HEK293 (cell line): ENCODE results near the gene NTSR1.
A peak's percentile ranks its signal among the peaks of the same experiment; 100 is the strongest.

Experiments
- BCL11A ChIP-seq: fragments of 450-650 bp; formaldehyde crosslinking; IDR thresholded peaks from 2 replicates; pipeline ENCODE4 v1.5.1; 2016; ENCODE audit warnings: low read depth, missing biosample characterization, missing genetic modification characterization
- IKZF3 ChIP-seq: fragments of 450-650 bp; IDR thresholded peaks from 2 replicates; pipeline ENCODE4 v1.5.0; 2018; ENCODE audit warnings: missing biosample characterization, mild to moderate bottlenecking, missing genetic modification characterization, moderate library complexity
- KLF1 ChIP-seq: fragments of 450-650 bp; formaldehyde crosslinking; IDR thresholded peaks from 2 replicates; pipeline ENCODE4 v1.5.1; 2016; ENCODE audit warnings: missing biosample characterization, missing genetic modification characterization
- SP3 ChIP-seq: fragments of 450-650 bp; formaldehyde crosslinking; IDR thresholded peaks from 2 replicates; pipeline ENCODE4 v1.5.1; 2016; ENCODE audit warnings: missing biosample characterization, missing genetic modification characterization
- ZEB2 ChIP-seq: fragments of 450-650 bp; formaldehyde crosslinking; IDR thresholded peaks from 2 replicates; pipeline ENCODE4 v1.5.1; 2016; ENCODE audit warnings: missing biosample characterization, missing genetic modification characterization
- ZNF121 ChIP-seq: fragments of 450-650 bp; formaldehyde crosslinking; IDR thresholded peaks from 2 replicates; pipeline ENCODE4 v1.5.1; 2016; ENCODE audit warnings: missing biosample characterization, missing genetic modification characterization
- ZNF138 ChIP-seq: fragments of 450-650 bp; formaldehyde crosslinking; IDR thresholded peaks from 2 replicates; pipeline ENCODE4 v1.5.1; 2016; ENCODE audit warnings: missing biosample characterization, missing genetic modification characterization, borderline replicate concordance
- ZNF140 ChIP-seq: fragments of 450-650 bp; formaldehyde crosslinking; IDR thresholded peaks from 2 replicates; pipeline ENCODE4 v1.5.1; 2016; ENCODE audit warnings: missing biosample characterization, missing genetic modification characterization
- ZNF335 ChIP-seq: fragments of 450-650 bp; formaldehyde crosslinking; conservative IDR thresholded peaks from 2 replicates; pipeline ENCODE4 v1.5.1; 2016; ENCODE audit warnings: missing biosample characterization, missing genetic modification characterization
- ZNF341 ChIP-seq: fragments of 450-650 bp; formaldehyde crosslinking; IDR thresholded peaks from 2 replicates; pipeline ENCODE4; 2016; ENCODE audit warnings: low read depth, missing biosample characterization, missing genetic modification characterization
- ZNF48 ChIP-seq: fragments of 450-650 bp; formaldehyde crosslinking; IDR thresholded peaks from 2 replicates; pipeline ENCODE4 v1.5.1; 2016; ENCODE audit warnings: missing biosample characterization, missing genetic modification characterization
- ZNF621 ChIP-seq: fragments of 450-650 bp; formaldehyde crosslinking; IDR thresholded peaks from 2 replicates; pipeline ENCODE4 v1.5.1; 2017; ENCODE audit warnings: missing biosample characterization, missing genetic modification characterization
- ZNF658 ChIP-seq: fragments of 450-650 bp; formaldehyde crosslinking; IDR thresholded peaks from 2 replicates; pipeline ENCODE4; 2016; ENCODE audit warnings: missing biosample characterization, missing genetic modification characterization
- ZNF830 ChIP-seq: fragments of 450-650 bp; IDR thresholded peaks from 2 replicates; pipeline ENCODE4 v1.5.0; 2018; ENCODE audit warnings: missing biosample characterization, missing genetic modification characterization, low read depth, mild to moderate bottlenecking, moderate library complexity
- ZSCAN30 ChIP-seq: fragments of 450-650 bp; IDR thresholded peaks from 2 replicates; pipeline ENCODE4 v1.5.1; 2018; ENCODE audit warnings: missing biosample characterization, mild to moderate bottlenecking, missing genetic modification characterization, moderate library complexity
- TF ChIP-seq, protein P1 (sequence below): fragments of 450-650 bp; formaldehyde crosslinking; IDR thresholded peaks from 2 replicates; pipeline ENCODE4 v1.5.1; 2017; ENCODE audit warnings: missing biosample characterization, missing genetic modification characterization
- TF ChIP-seq, protein P2 (sequence below): fragments of 450-650 bp; formaldehyde crosslinking; IDR thresholded peaks from 2 replicates; pipeline ENCODE4 v1.5.1; 2016; ENCODE audit warnings: missing biosample characterization, missing genetic modification characterization
- TF ChIP-seq, protein P3 (sequence below): fragments of 450-650 bp; formaldehyde crosslinking; IDR thresholded peaks from 2 replicates; pipeline ENCODE4 v1.5.1; 2016; ENCODE audit warnings: missing biosample characterization, missing genetic modification characterization
- TF ChIP-seq, protein P4 (sequence below): fragments of 450-650 bp; formaldehyde crosslinking; IDR thresholded peaks from 2 replicates; pipeline ENCODE4 v1.5.1; 2016; ENCODE audit warnings: missing biosample characterization, missing genetic modification characterization
- TF ChIP-seq, protein P5 (sequence below): fragments of 450-650 bp; formaldehyde crosslinking; IDR thresholded peaks from 2 replicates; pipeline ENCODE4 v1.5.1; 2016; ENCODE audit warnings: missing biosample characterization, missing genetic modification characterization
- TF ChIP-seq, protein P6 (sequence below): fragments of 450-650 bp; formaldehyde crosslinking; IDR thresholded peaks from 2 replicates; pipeline ENCODE4 v1.5.1; 2016; ENCODE audit warnings: missing biosample characterization, missing genetic modification characterization, borderline replicate concordance
- TF ChIP-seq, protein P7 (sequence below): fragments of 450-650 bp; formaldehyde crosslinking; IDR thresholded peaks from 2 replicates; pipeline ENCODE4; 2016; ENCODE audit warnings: missing biosample characterization, missing genetic modification characterization
- TF ChIP-seq, protein P8 (sequence below): fragments of 450-650 bp; formaldehyde crosslinking; IDR thresholded peaks from 2 replicates; pipeline ENCODE4 v1.5.1; 2016; ENCODE audit warnings: missing biosample characterization, missing genetic modification characterization

NTSR1 gene

DNA sequence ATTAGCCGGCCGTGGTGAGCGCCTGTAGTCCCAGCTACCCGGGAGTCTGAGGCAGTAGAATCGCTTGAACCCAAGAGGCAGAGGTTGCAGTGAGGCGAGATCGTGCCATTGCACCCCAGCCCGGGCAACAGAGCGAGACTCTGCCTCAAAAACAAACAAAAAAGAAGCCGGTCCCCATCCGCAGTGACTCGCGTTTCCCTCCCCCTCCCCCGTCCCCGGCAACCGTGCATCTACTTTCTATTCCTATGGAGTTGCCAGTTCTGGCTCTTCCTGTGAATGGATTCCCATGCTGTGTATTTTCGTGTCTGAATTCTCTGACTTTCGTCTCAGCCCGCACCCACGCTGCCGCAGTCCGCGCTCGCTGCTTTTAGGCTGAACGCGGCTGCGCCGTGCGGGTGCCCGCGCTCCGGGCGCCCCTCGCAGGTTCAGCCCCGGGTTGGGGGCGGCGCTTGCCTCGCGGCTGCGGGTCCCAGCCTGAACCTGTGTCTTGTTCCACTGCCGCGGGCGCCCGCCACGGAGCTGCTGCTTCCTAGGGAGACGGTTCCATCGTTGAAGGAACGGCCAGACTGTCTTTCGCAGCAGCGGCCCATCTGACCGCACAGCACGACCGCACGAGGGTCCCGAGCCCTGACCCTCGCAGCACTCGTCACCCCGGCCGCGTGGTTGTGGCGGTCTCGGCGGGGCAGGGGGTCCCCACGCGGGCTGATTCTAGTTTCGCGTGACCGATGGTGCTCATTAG, 86.6 kb downstream of the NTSR1 start (continued):
- TF ChIP-seq, protein P1, sequence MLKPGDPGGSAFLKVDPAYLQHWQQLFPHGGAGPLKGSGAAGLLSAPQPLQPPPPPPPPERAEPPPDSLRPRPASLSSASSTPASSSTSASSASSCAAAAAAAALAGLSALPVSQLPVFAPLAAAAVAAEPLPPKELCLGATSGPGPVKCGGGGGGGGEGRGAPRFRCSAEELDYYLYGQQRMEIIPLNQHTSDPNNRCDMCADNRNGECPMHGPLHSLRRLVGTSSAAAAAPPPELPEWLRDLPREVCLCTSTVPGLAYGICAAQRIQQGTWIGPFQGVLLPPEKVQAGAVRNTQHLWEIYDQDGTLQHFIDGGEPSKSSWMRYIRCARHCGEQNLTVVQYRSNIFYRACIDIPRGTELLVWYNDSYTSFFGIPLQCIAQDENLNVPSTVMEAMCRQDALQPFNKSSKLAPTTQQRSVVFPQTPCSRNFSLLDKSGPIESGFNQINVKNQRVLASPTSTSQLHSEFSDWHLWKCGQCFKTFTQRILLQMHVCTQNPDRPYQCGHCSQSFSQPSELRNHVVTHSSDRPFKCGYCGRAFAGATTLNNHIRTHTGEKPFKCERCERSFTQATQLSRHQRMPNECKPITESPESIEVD (tag by site-specific recombination), result no peak
- TF ChIP-seq, protein P2, sequence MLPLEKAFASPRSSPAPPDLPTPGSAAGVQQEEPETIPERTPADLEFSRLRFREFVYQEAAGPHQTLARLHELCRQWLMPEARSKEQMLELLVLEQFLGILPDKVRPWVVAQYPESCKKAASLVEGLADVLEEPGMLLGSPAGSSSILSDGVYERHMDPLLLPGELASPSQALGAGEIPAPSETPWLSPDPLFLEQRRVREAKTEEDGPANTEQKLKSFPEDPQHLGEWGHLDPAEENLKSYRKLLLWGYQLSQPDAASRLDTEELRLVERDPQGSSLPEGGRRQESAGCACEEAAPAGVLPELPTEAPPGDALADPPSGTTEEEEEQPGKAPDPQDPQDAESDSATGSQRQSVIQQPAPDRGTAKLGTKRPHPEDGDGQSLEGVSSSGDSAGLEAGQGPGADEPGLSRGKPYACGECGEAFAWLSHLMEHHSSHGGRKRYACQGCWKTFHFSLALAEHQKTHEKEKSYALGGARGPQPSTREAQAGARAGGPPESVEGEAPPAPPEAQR, result no peak
- TF ChIP-seq ZNF48 (tag by site-specific recombination) (no peak), BCL11A (tag by site-specific recombination) (peak; percentile 57; the same call in 1 of the 2 replicates), KLF1 (no peak), ZSCAN30 (tag by site-specific recombination) (no peak), IKZF3 (tag by site-specific recombination) (no peak), ZEB2 (peak; percentile 53; the same call in 1 of the 2 replicates), ZNF830 (tag by site-specific recombination) (no peak), ZNF140 (tag by site-specific recombination) (no peak), ZNF121 (tag by site-specific recombination) (peak; percentile 100), ZNF335 (peak; percentile 89), ZNF658 (no peak), ZNF341 (tag by site-specific recombination) (peak; percentile 75), ZNF138 (no peak), ZNF621 (tag by site-specific recombination) (no peak), SP3 (peak; percentile 50; the same call in 1 of the 2 replicates)
- TF ChIP-seq, protein P3, sequence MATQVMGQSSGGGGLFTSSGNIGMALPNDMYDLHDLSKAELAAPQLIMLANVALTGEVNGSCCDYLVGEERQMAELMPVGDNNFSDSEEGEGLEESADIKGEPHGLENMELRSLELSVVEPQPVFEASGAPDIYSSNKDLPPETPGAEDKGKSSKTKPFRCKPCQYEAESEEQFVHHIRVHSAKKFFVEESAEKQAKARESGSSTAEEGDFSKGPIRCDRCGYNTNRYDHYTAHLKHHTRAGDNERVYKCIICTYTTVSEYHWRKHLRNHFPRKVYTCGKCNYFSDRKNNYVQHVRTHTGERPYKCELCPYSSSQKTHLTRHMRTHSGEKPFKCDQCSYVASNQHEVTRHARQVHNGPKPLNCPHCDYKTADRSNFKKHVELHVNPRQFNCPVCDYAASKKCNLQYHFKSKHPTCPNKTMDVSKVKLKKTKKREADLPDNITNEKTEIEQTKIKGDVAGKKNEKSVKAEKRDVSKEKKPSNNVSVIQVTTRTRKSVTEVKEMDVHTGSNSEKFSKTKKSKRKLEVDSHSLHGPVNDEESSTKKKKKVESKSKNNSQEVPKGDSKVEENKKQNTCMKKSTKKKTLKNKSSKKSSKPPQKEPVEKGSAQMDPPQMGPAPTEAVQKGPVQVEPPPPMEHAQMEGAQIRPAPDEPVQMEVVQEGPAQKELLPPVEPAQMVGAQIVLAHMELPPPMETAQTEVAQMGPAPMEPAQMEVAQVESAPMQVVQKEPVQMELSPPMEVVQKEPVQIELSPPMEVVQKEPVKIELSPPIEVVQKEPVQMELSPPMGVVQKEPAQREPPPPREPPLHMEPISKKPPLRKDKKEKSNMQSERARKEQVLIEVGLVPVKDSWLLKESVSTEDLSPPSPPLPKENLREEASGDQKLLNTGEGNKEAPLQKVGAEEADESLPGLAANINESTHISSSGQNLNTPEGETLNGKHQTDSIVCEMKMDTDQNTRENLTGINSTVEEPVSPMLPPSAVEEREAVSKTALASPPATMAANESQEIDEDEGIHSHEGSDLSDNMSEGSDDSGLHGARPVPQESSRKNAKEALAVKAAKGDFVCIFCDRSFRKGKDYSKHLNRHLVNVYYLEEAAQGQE, result no peak
- TF ChIP-seq, protein P4, sequence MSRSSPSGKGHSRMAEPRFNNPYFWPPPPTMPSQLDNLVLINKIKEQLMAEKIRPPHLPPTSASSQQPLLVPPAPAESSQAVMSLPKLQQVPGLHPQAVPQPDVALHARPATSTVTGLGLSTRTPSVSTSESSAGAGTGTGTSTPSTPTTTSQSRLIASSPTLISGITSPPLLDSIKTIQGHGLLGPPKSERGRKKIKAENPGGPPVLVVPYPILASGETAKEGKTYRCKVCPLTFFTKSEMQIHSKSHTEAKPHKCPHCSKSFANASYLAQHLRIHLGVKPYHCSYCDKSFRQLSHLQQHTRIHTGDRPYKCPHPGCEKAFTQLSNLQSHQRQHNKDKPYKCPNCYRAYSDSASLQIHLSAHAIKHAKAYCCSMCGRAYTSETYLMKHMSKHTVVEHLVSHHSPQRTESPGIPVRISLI (tag by site-specific recombination), result peak; percentile 89
- TF ChIP-seq, protein P5, sequence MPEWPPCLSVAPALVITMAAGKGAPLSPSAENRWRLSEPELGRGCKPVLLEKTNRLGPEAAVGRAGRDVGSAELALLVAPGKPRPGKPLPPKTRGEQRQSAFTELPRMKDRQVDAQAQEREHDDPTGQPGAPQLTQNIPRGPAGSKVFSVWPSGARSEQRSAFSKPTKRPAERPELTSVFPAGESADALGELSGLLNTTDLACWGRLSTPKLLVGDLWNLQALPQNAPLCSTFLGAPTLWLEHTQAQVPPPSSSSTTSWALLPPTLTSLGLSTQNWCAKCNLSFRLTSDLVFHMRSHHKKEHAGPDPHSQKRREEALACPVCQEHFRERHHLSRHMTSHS (tag by site-specific recombination), result no peak
- TF ChIP-seq, protein P6, sequence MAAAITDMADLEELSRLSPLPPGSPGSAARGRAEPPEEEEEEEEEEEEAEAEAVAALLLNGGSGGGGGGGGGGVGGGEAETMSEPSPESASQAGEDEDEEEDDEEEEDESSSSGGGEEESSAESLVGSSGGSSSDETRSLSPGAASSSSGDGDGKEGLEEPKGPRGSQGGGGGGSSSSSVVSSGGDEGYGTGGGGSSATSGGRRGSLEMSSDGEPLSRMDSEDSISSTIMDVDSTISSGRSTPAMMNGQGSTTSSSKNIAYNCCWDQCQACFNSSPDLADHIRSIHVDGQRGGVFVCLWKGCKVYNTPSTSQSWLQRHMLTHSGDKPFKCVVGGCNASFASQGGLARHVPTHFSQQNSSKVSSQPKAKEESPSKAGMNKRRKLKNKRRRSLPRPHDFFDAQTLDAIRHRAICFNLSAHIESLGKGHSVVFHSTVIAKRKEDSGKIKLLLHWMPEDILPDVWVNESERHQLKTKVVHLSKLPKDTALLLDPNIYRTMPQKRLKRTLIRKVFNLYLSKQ (tag by site-specific recombination), result no peak
- TF ChIP-seq, protein P7, sequence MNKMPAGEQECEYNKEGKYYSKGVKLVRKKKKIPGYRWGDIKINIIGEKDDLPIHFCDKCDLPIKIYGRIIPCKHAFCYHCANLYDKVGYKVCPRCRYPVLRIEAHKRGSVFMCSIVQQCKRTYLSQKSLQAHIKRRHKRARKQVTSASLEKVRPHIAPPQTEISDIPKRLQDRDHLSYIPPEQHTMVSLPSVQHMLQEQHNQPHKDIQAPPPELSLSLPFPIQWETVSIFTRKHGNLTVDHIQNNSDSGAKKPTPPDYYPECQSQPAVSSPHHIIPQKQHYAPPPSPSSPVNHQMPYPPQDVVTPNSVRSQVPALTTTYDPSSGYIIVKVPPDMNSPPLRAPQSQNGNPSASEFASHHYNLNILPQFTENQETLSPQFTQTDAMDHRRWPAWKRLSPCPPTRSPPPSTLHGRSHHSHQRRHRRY, result no peak
- TF ChIP-seq, protein P8, sequence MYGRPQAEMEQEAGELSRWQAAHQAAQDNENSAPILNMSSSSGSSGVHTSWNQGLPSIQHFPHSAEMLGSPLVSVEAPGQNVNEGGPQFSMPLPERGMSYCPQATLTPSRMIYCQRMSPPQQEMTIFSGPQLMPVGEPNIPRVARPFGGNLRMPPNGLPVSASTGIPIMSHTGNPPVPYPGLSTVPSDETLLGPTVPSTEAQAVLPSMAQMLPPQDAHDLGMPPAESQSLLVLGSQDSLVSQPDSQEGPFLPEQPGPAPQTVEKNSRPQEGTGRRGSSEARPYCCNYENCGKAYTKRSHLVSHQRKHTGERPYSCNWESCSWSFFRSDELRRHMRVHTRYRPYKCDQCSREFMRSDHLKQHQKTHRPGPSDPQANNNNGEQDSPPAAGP, result 0 out of 2 replicates have a peak, but pooled peaks have one; percentile 9
